Fibroblast of lung (primary cell): Measurements from ENCODE around the gene UBTF. TPM values are rescaled to one million over a fixed set of nuclear protein-coding genes. Genes with fewer than 3 reads are reported as not detected.

Source experiments
- DNase-seq, 2 donors: peaks; one replicate each; pipeline versions ENCODE4 v3.0.0 to v3.0.0-alpha.2; 2010; ENCODE audit warnings: low read depth in 2 of 2
- H2AFZ ChIP-seq: 2 replicates; pipeline ENCODE4 v1.5.1; 2012; ENCODE audit warnings: low read length, control low read depth, inconsistent platforms
- H3K27ac ChIP-seq: 2 replicates; pipeline ENCODE4 v1.5.1; 2011; ENCODE audit warnings: low read length, control low read depth; ENCODE audit not compliant: insufficient read depth
- H3K27me3 ChIP-seq: 2 replicates; pipeline ENCODE4 v1.5.1; 2011; ENCODE audit warnings: mild to moderate bottlenecking, low read length; ENCODE audit not compliant: control insufficient read depth, insufficient read depth
- H3K36me3 ChIP-seq: 2 replicates; pipeline ENCODE4 v1.5.1; 2011; ENCODE audit warnings: low read length; ENCODE audit not compliant: control insufficient read depth, insufficient read depth
- H3K4me1 ChIP-seq: 2 replicates; pipeline ENCODE4 v1.5.1; 2011; ENCODE audit warnings: low read length; ENCODE audit not compliant: control insufficient read depth, insufficient read depth; ENCODE audit errors: extremely low read depth
- H3K4me2 ChIP-seq: 2 replicates; pipeline ENCODE4 v1.5.1; 2011; ENCODE audit warnings: low read length, control low read depth; ENCODE audit not compliant: insufficient read depth; ENCODE audit errors: extremely low read depth
- H3K4me3 ChIP-seq, 4 experiments: fragments of 200-600 bp in 1 of 4; sonication (generic) in 1 of 4; replicated peaks in 1 of 4; 2 replicates each; pipeline ENCODE4 v1.5.1; 2011 to 2016; ENCODE audit warnings: low read length in 4 of 4, low read depth in 3 of 4, mild to moderate bottlenecking in 3 of 4, control low read depth in 2 of 4, inconsistent platforms in 1 of 4, mixed read lengths in 1 of 4; ENCODE audit not compliant: insufficient read depth in 1 of 4; ENCODE audit errors: control extremely low read depth in 1 of 4
- H3K79me2 ChIP-seq: 2 replicates; pipeline ENCODE4 v1.5.1; 2012; ENCODE audit warnings: mild to moderate bottlenecking, low read length, inconsistent platforms; ENCODE audit not compliant: control insufficient read depth, insufficient read depth
- H3K9ac ChIP-seq: 2 replicates; pipeline ENCODE4 v1.5.1; 2011; ENCODE audit warnings: mild to moderate bottlenecking, low read length, control low read depth; ENCODE audit not compliant: insufficient read depth
- H3K9me3 ChIP-seq: 2 replicates; pipeline ENCODE4 v1.5.1; 2012; ENCODE audit warnings: low read depth, low read length; ENCODE audit not compliant: control insufficient read depth, insufficient read depth
- H4K20me1 ChIP-seq: 2 replicates; pipeline ENCODE4 v1.5.1; 2011; ENCODE audit warnings: low read length; ENCODE audit not compliant: control insufficient read depth, insufficient read depth; ENCODE audit errors: extremely low read depth
- CTCF ChIP-seq, 2 donors: IDR thresholded peaks in 1 of 2; conservative IDR thresholded peaks in 1 of 2; 1 replicate in 1 of 2; 2 replicates in 1 of 2; pipeline ENCODE4 v1.5.1; 2011 to 2012; ENCODE audit warnings: low read length in 2 of 2, control low read depth in 1 of 2, inconsistent platforms in 1 of 2, low read depth in 1 of 2, mild to moderate bottlenecking in 1 of 2
- EZH2 ChIP-seq: IDR thresholded peaks from 2 replicates; pipeline ENCODE4 v1.5.1; 2012; ENCODE audit warnings: low read length, control low read depth, mild to moderate bottlenecking; ENCODE audit errors: missing control alignments
- polyA plus RNA-seq, 2 donors: library from polyadenylated mRNA; depleted of rRNA in 1 of 2; stranded (reverse) in 1 of 2; unstranded in 1 of 2; fragments of >200 nt; gene quantifications; 2 replicates each; pipeline ENCODE4 v1.2.1, GENCODE V29; 2011 to 2012; ENCODE audit warnings: missing spikeins in 1 of 2
- total RNA-seq: library from RNA; depleted of rRNA; stranded (reverse); fragments of >200 nt; gene quantifications from 2 replicates; pipeline ENCODE4 v1.2.1, GENCODE V29; 2014

The UBTF gene
- total and polyA plus RNA-seq, 2 donors (not counting 1 experiment from before 2014, with no cell fraction given) = 25.1 to 42.1 TPM

DNA sequence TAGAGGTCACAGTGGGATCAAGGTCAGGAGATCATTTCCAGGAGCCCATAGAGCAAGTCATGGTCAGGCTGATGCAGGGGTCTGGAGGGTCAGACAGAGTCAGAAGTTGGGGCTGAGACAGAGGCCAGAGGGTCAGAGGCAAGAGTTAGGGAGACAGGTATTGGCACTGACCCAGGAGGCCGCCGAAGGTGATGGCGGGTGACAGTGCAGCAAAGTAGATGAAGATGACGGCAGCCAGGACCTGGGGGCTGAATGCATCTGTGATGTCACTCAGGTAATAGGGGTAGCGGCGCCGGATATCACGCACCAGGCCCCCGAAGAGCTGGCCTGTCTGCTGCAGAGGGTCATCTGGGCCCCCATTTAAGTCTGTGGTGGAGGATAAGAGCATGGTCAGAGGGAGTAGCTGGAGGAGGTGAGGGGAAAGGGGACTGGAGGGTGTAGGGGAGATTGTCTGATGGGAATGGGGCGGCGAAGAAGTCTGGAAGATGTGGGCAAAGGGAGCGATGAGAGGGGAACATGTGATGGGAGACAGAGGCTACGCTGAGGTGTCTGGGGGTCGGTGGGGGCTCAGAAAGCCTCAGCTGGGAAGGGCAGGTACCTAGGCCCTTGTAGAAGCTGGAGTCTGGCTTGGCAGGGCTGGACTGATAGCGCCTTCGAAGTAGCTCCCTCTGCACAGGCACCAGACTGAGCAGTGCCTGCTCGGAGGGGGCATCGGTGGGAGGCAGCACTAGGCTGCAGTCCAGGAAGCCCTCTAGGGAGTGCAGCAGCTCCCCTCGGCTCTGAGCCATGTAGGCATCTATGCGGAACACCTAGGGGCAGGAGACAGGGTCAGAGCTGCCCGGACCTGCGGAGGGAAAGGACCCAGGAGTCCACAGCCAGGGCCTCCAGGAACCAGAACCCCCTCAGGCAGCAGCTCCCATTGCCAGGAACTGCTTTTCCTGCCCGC lies 38.6 kb upstream of the UBTF start:
- Histone ChIP-seq H3K9me3 (no peaks in the 10 kb centered on the region), H3K4me2 (no peak overlapping the region), H3K27me3 (peaks cover 4% of the 10 kb centered on the region), H4K20me1 (no peaks in the 10 kb centered on the region), H2AFZ (no peak overlapping the region), H3K4me1 (no peaks in the 10 kb centered on the region), H3K79me2 (no peaks in the 10 kb centered on the region), H3K9ac (no peak overlapping the region), H3K27ac (no peak overlapping the region), H3K36me3 (no peaks in the 10 kb centered on the region), H3K4me3 (no peak overlapping the region)
- no peak for DNase-seq
- TF ChIP-seq EZH2 = no peak
- TF ChIP-seq CTCF (conservative IDR thresholded peaks at IDR 0.05 in 1 of 2, IDR thresholded peaks at IDR 0.05 in 1 of 2; ENCODE audit: low read depth in 1 of 2, low read length in 2 of 2) = no peak

- H3K36me3 ChIP-seq = no peaks in the 10 kb centered on the region
- TF ChIP-seq CTCF (conservative IDR thresholded peaks at IDR 0.05 in 1 of 2, IDR thresholded peaks at IDR 0.05 in 1 of 2; ENCODE audit: low read depth in 1 of 2, low read length in 2 of 2) (no peak), EZH2 (no peak)
- H3K27me3 ChIP-seq = peaks cover 4% of the 10 kb centered on the region
- no peak overlapping the region for H3K4me2 ChIP-seq
- H3K9me3 ChIP-seq = no peaks in the 10 kb centered on the region
- no peak overlapping the region for H2AFZ ChIP-seq
- DNase-seq = no peak
- no peak overlapping the region for H3K4me3 ChIP-seq
- no peaks in the 10 kb centered on the region for H3K79me2 ChIP-seq
- H4K20me1 ChIP-seq = no peaks in the 10 kb centered on the region
- H3K27ac ChIP-seq = no peak overlapping the region
- no peak overlapping the region for H3K9ac ChIP-seq
- H3K4me1 ChIP-seq = no peaks in the 10 kb centered on the region
Observed at GRCh38 chr17:44256671-44257070, 37.2 kb upstream of the UBTF start.

DNA sequence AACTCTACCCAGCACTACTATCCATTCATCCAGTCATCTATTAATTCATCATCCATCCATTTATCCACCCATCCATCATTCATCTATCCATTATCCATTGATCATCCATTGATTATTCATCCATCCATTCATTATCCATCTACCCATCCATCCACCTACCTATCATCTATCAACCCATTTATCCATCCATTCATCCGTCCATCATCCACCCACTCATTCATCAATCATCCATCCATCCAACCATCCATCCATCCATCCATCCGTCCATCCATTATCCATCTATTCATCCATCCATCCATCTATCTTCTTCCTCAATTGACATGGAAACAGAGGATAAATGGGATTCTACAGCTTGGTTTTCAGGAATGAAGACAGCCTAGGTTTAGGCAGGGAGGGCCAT lies 36.4 kb upstream of the UBTF start:
- Histone ChIP-seq H3K36me3 (no peaks in the 10 kb centered on the region), H4K20me1 (no peaks in the 10 kb centered on the region), H3K4me2 (no peak overlapping the region), H3K9ac (no peak overlapping the region), H3K4me1 (no peaks in the 10 kb centered on the region), H3K79me2 (no peaks in the 10 kb centered on the region), H3K9me3 (no peaks in the 10 kb centered on the region), H3K27me3 (peaks cover 2% of the 10 kb centered on the region), H2AFZ (no peak overlapping the region), H3K27ac (no peak overlapping the region), H3K4me3 (no peak overlapping the region)
- TF ChIP-seq EZH2 (no peak), CTCF (conservative IDR thresholded peaks at IDR 0.05 in 1 of 2, IDR thresholded peaks at IDR 0.05 in 1 of 2; ENCODE audit: low read depth in 1 of 2, low read length in 2 of 2) (no peak)
- DNase-seq = no peak
